Endodermal cell (in vitro differentiated cells): ENCODE data around the gene REEP1. TPM values are rescaled to one million over a fixed set of nuclear protein-coding genes. Genes with fewer than 3 reads are reported as not detected.

ENCODE experiments used
- DNase-seq: peaks from one replicate; pipeline ENCODE4 v3.0.0-alpha.2; 2017
- H3K27ac ChIP-seq: 2 replicates; pipeline ENCODE4 v1.5.1; 2013; ENCODE audit warnings: mild to moderate bottlenecking, low read depth, low read length, moderate library complexity
- H3K27me3 ChIP-seq: 2 replicates; pipeline ENCODE4 v1.6.1; 2013; ENCODE audit warnings: mild to moderate bottlenecking, low read length, moderate library complexity; ENCODE audit not compliant: insufficient read depth, control insufficient read depth, poor library complexity, severe bottlenecking
- H3K36me3 ChIP-seq: 2 replicates; pipeline ENCODE4 v1.7.0; 2013; ENCODE audit warnings: mild to moderate bottlenecking, low read length, moderate library complexity; ENCODE audit not compliant: control insufficient read depth, insufficient read depth
- H3K4me1 ChIP-seq: one replicate; pipeline ENCODE4 v1.7.0; 2013; ENCODE audit warnings: low read length; ENCODE audit not compliant: control insufficient read depth, insufficient read depth
- H3K4me3 ChIP-seq: 2 replicates; pipeline ENCODE4 v1.5.1; 2013; ENCODE audit warnings: mild to moderate bottlenecking, low read length, moderate library complexity
- H3K9ac ChIP-seq: 2 replicates; pipeline ENCODE4 v1.6.1; 2013; ENCODE audit warnings: mild to moderate bottlenecking, low read length, moderate library complexity; ENCODE audit not compliant: poor library complexity, severe bottlenecking; ENCODE audit errors: extremely low read depth
- H3K9me3 ChIP-seq: 2 replicates; pipeline ENCODE4 v1.6.1; 2013; ENCODE audit warnings: mild to moderate bottlenecking, low read length, moderate library complexity; ENCODE audit not compliant: control insufficient read depth
- H3K27ac Mint-ChIP-seq: 2 replicates; pipeline ENCODE4 v1.8.0; 2020; ENCODE audit warnings: mixed read lengths
- H3K27me3 Mint-ChIP-seq: 2 replicates; pipeline ENCODE4 v1.8.0; 2021; ENCODE audit warnings: mild to moderate bottlenecking, mixed read lengths; ENCODE audit not compliant: insufficient read depth
- H3K36me3 Mint-ChIP-seq: 2 replicates; pipeline ENCODE4 v1.8.0; 2020; ENCODE audit warnings: low read depth, mixed read lengths
- H3K4me1 Mint-ChIP-seq: 2 replicates; pipeline ENCODE4 v1.8.0; 2020; ENCODE audit warnings: mixed read lengths
- H3K4me3 Mint-ChIP-seq: 2 replicates; pipeline ENCODE4 v1.8.0; 2020; ENCODE audit warnings: mild to moderate bottlenecking, moderate library complexity, mixed read lengths
- H3K9me3 Mint-ChIP-seq: 2 replicates; pipeline ENCODE4 v1.8.0; 2020; ENCODE audit warnings: mild to moderate bottlenecking, mixed read lengths
- CTCF ChIP-seq: fragments of 200-600 bp; sonication (generic); conservative IDR thresholded peaks from 2 replicates; pipeline ENCODE4 v1.5.0; 2021; ENCODE audit warnings: antibody characterized with exemption, mild to moderate bottlenecking
- WGBS, 2 experiments: methylation state at CpG; one replicate each; pipeline versions ENCODE4 v1.1.5 to v1.1.7; 2013; ENCODE audit warnings: missing lambda C conversion rate in 2 of 2, mixed read lengths in 1 of 2; ENCODE audit not compliant: insufficient coverage in 1 of 2, insufficient read length in 1 of 2; 5-methylcytosine and 5-hydroxymethylcytosine counted together
- total RNA-seq, 2 donors: library from RNA; stranded (reverse); fragmentation: NEBNext Ultra II Directional in 1 of 2; extraction: Animal tissue kit (Norgen Biotek cat#: 25700) in 1 of 2; gene quantifications; 2 replicates in 1 of 2; 3 replicates in 1 of 2; pipeline ENCODE4 v1.2.1, GENCODE V29; 2021

The REEP1 gene
- total RNA-seq, 2 donors from 2014 or later = 2.9 to 3.8 TPM

- H3K36me3 ChIP-seq = peaks cover 26% of the 10 kb centered on the region
- TF ChIP-seq CTCF = no peak
- Mint-ChIP-seq H3K27ac (no peak overlapping the region), H3K27me3 (peaks cover 3% of the 10 kb centered on the region), H3K36me3 (peaks cover 12% of the 10 kb centered on the region), H3K4me3 (no peak overlapping the region), H3K9me3 (no peaks in the 10 kb centered on the region), H3K4me1 (peaks cover 14% of the 10 kb centered on the region)
- no peak overlapping the region for H3K9ac ChIP-seq
- H3K4me3 ChIP-seq = no peak overlapping the region
- H3K27ac ChIP-seq = no peak overlapping the region
- DNase-seq = no peak
- WGBS, 2 experiments = 91 to 94% methylated on average over 10 to 12 of the region's 13 CpGs
- H3K4me1 ChIP-seq = peaks cover 3% of the 10 kb centered on the region
- no peaks in the 10 kb centered on the region for H3K9me3 ChIP-seq
- H3K27me3 ChIP-seq = no peaks in the 10 kb centered on the region
Observed at GRCh38 chr2:86216575-86217555, 120.6 kb downstream of the REEP1 start.

GRCh38 chr2:86214503-86214832, 123.0 kb downstream of the REEP1 start:
- Histone ChIP-seq H3K9me3 (no peaks in the 10 kb centered on the region), H3K9ac (no peak overlapping the region), H3K4me1 (peaks cover 3% of the 10 kb centered on the region), H3K27ac (no peak overlapping the region), H3K27me3 (no peaks in the 10 kb centered on the region), H3K36me3 (peaks cover 42% of the 10 kb centered on the region), H3K4me3 (no peak overlapping the region)
- Mint-ChIP-seq H3K4me3 (no peak overlapping the region), H3K27ac (no peak overlapping the region), H3K9me3 (no peaks in the 10 kb centered on the region), H3K4me1 (peaks cover 7% of the 10 kb centered on the region), H3K27me3 (no peaks in the 10 kb centered on the region), H3K36me3 (peaks cover 32% of the 10 kb centered on the region)
- TF ChIP-seq CTCF = no peak
- WGBS, 2 experiments = 90% methylated on average over 2 of the region's 2 CpGs; no CpG with 5 or more reads in 1 of the 2 experiments
- no peak for DNase-seq

- H3K9ac ChIP-seq = no peak overlapping the region
- no peak overlapping the region for H3K27ac ChIP-seq
- H3K4me3 ChIP-seq = no peak overlapping the region
- Mint-ChIP-seq H3K4me3 (no peak overlapping the region), H3K27ac (no peak overlapping the region), H3K4me1 (peaks cover 7% of the 10 kb centered on the region), H3K9me3 (no peaks in the 10 kb centered on the region), H3K27me3 (no peaks in the 10 kb centered on the region), H3K36me3 (peaks cover 36% of the 10 kb centered on the region)
- peaks cover 48% of the 10 kb centered on the region for H3K36me3 ChIP-seq
- peaks cover 3% of the 10 kb centered on the region for H3K4me1 ChIP-seq
- TF ChIP-seq CTCF = no peak
- 90 to 94% methylated on average over 3 to 4 of the region's 4 CpGs for WGBS, 2 experiments
- H3K9me3 ChIP-seq = no peaks in the 10 kb centered on the region
- DNase-seq = no peak
- H3K27me3 ChIP-seq = no peaks in the 10 kb centered on the region
Observed at GRCh38 chr2:86213699-86214502, 123.5 kb downstream of the REEP1 start.
